ENCODE results near the gene SGCA. TPM values are rescaled to one million over a fixed set of nuclear protein-coding genes. Genes with fewer than 3 reads are reported as not detected.

The SGCA gene
- total and polyA plus RNA-seq, 2 of the 13 experiments (the other 11 are each of a cell fraction or from before 2014, with no cell fraction given), result not detected

GRCh38 chr17:50210240-50211225 is 44.7 kb downstream of the SGCA start (continued):
- TF ChIP-seq CSRNP1 (CRISPR knock-in tag; IDR thresholded peaks at IDR 0.05) (no peak), ZNF263 (CRISPR knock-in tag; IDR thresholded peaks at IDR 0.05) (no peak), ZNF354B (CRISPR knock-in tag; IDR thresholded peaks at IDR 0.05) (no peak), CREB1 (IDR thresholded peaks at IDR 0.05) (peak; percentile 37; the same call in 1 of the 2 replicates), CREB1 (CRISPR knock-in tag; IDR thresholded peaks at IDR 0.05) (no peak), ZNF468 (CRISPR knock-in tag; IDR thresholded peaks at IDR 0.05) (no peak), SRF (IDR thresholded peaks at IDR 0.05; ENCODE audit: low read depth, low read length) (no peak), KLF9 (CRISPR knock-in tag; IDR thresholded peaks at IDR 0.05; ENCODE audit: low read depth) (no peak), DNMT3B (CRISPR knock-in tag; conservative IDR thresholded peaks at IDR 0.05) (no peak), XBP1 (CRISPR knock-in tag; IDR thresholded peaks at IDR 0.05) (no peak), POLR2AphosphoS2 (IDR thresholded peaks at IDR 0.05; ENCODE audit: low read depth, low read length) (no peak), HOXA3 (CRISPR knock-in tag; IDR thresholded peaks at IDR 0.05) (no peak), REPIN1 (CRISPR knock-in tag; IDR thresholded peaks at IDR 0.05; ENCODE audit: borderline replicate concordance, low read depth) (no peak), PHF5A (CRISPR knock-in tag; IDR thresholded peaks at IDR 0.05; ENCODE audit: low read depth, unreplicated experiment) (no peak), RXRB (CRISPR knock-in tag; IDR thresholded peaks at IDR 0.05; ENCODE audit: borderline replicate concordance) (no peak), ZNF597 (CRISPR knock-in tag; IDR thresholded peaks at IDR 0.05) (no peak), ZNF10 (CRISPR knock-in tag; IDR thresholded peaks at IDR 0.05; ENCODE audit: borderline replicate concordance, low read depth) (no peak), ZNF18 (CRISPR knock-in tag; IDR thresholded peaks at IDR 0.05; ENCODE audit: insufficient replicate concordance) (no peak), NBN (conservative IDR thresholded peaks at IDR 0.05) (no peak), FOXO1 (CRISPR knock-in tag; IDR thresholded peaks at IDR 0.05) (no peak), ZMYM3 (CRISPR knock-in tag; IDR thresholded peaks at IDR 0.05) (peak; percentile 65; the same call in 1 of the 2 replicates), ZNF180 (CRISPR knock-in tag; IDR thresholded peaks at IDR 0.05; ENCODE audit: borderline replicate concordance, low read depth) (no peak), ELF4 (CRISPR knock-in tag; IDR thresholded peaks at IDR 0.05; ENCODE audit: borderline replicate concordance) (no peak), HNF4G (IDR thresholded peaks at IDR 0.05; ENCODE audit: borderline replicate concordance, low read depth, low read length) (no peak), HNF4G (CRISPR knock-in tag; IDR thresholded peaks at IDR 0.05; ENCODE audit: borderline replicate concordance, low read depth) (no peak)
